IMR-90 (cell line): ENCODE measurements around the gene ZSWIM8. TPM values are rescaled to one million over a fixed set of nuclear protein-coding genes. Genes with fewer than 3 reads are reported as not detected.

Experiments used
- ATAC-seq: fragments of 200-7000 bp; cut with Tn5 transposase; 2 replicates; pipeline ENCODE4 v1.9.1; 2020; ENCODE audit warnings: low read depth, mild to moderate bottlenecking, moderate library complexity
- BruUV-seq: library from RNA; stranded (reverse); fragments of 400-500 nt; replicated peaks from 2 replicates; lab custom pipeline; 2021; lab: Mats Ljungman, UMichigan
- CTCF ChIA-PET: fragments of 300-600 bp; formaldehyde crosslinking; extraction: SDS; loops from one replicate; lab custom pipeline; 2021; ENCODE audit warnings: antibody characterized with exemption; lab: Yijun Ruan, JAX
- POLR2A ChIA-PET: fragments of 300-600 bp; sonication (Branson Sonifier 250); formaldehyde crosslinking; loops from one replicate; lab custom pipeline; 2022; ENCODE audit warnings: antibody characterized with exemption; ENCODE audit not compliant: unreplicated experiment; lab: Charles Lee
- DNase-seq: peaks from one replicate; pipeline ENCODE4 v3.0.0; 2013
- H2AFZ ChIP-seq: replicated peaks from 2 replicates; pipeline ENCODE3; 2013; ENCODE audit warnings: low read length, mild to moderate bottlenecking; ENCODE audit not compliant: poor library complexity
- H2AK5ac ChIP-seq: 2 replicates; pipeline ENCODE4 v1.6.1; 2013; ENCODE audit warnings: low read depth, low read length, inconsistent platforms
- H2AK9ac ChIP-seq: replicated peaks from 2 replicates; pipeline ENCODE3; 2013; ENCODE audit warnings: mild to moderate bottlenecking, low read depth, low read length, moderate library complexity; ENCODE audit not compliant: poor library complexity
- H2BK120ac ChIP-seq: 2 replicates; pipeline ENCODE4 v1.6.1; 2013; ENCODE audit warnings: low read depth, low read length, inconsistent platforms
- H2BK15ac ChIP-seq: 3 replicates; pipeline ENCODE4 v1.6.1; 2013; ENCODE audit warnings: low read depth, low read length, inconsistent platforms
- H2BK20ac ChIP-seq: 2 replicates; pipeline ENCODE4 v1.6.1; 2013; ENCODE audit warnings: low read depth, mild to moderate bottlenecking, inconsistent platforms, low read length, moderate library complexity
- H2BK5ac ChIP-seq: 2 replicates; pipeline ENCODE4 v1.6.1; 2013; ENCODE audit warnings: mild to moderate bottlenecking, low read depth, low read length, inconsistent platforms; ENCODE audit not compliant: poor library complexity, severe bottlenecking
- H3K14ac ChIP-seq: replicated peaks from 2 replicates; pipeline ENCODE4 v1.6.1; 2013; ENCODE audit warnings: low read depth, low read length, inconsistent platforms
- H3K18ac ChIP-seq: 2 replicates; pipeline ENCODE4 v1.6.1; 2013; ENCODE audit warnings: low read depth, low read length, control low read depth
- H3K23ac ChIP-seq: 2 replicates; pipeline ENCODE4 v1.6.1; 2013; ENCODE audit warnings: low read depth, low read length, inconsistent platforms
- H3K27ac ChIP-seq: 2 replicates; pipeline ENCODE4 v1.5.1; 2013; ENCODE audit warnings: mild to moderate bottlenecking, control low read depth, low read length; ENCODE audit not compliant: insufficient read depth
- H3K27me3 ChIP-seq: 2 replicates; pipeline ENCODE4 v1.6.1; 2013; ENCODE audit warnings: low read length; ENCODE audit not compliant: control insufficient read depth, insufficient read depth
- H3K36me3 ChIP-seq: 2 replicates; pipeline ENCODE4 v1.6.1; 2013; ENCODE audit warnings: low read length, mixed read lengths; ENCODE audit not compliant: control insufficient read depth, insufficient read depth
- H3K4ac ChIP-seq: 2 replicates; pipeline ENCODE4 v1.6.1; 2013; ENCODE audit warnings: low read depth, low read length, inconsistent platforms
- H3K4me1 ChIP-seq: 2 replicates; pipeline ENCODE4 v1.6.1; 2013; ENCODE audit warnings: low read length, mixed read lengths; ENCODE audit not compliant: control insufficient read depth, insufficient read depth
- H3K4me2 ChIP-seq: 2 replicates; pipeline ENCODE4 v1.6.1; 2013; ENCODE audit warnings: low read depth, mild to moderate bottlenecking, control low read depth, low read length, moderate library complexity
- H3K4me3 ChIP-seq: 2 replicates; pipeline ENCODE4 v1.5.1; 2013; ENCODE audit warnings: low read depth, mild to moderate bottlenecking, control low read depth, low read length, moderate library complexity; ENCODE audit not compliant: insufficient read depth
- H3K56ac ChIP-seq: 2 replicates; pipeline ENCODE4 v1.6.1; 2013; ENCODE audit warnings: low read length, inconsistent platforms; ENCODE audit not compliant: insufficient read depth; ENCODE audit errors: extremely low read depth
- H3K79me1 ChIP-seq, 2 experiments: 2 replicates each; pipeline ENCODE4 v1.6.1; 2013; ENCODE audit warnings: low read length in 2 of 2, inconsistent platforms in 1 of 2, low read depth in 1 of 2
- H3K9ac ChIP-seq: 2 replicates; pipeline ENCODE4 v1.6.1; 2013; ENCODE audit warnings: low read depth, low read length, control low read depth
- H3K9me1 ChIP-seq: 2 replicates; pipeline ENCODE4 v1.6.1; 2013; ENCODE audit warnings: low read length, inconsistent platforms; ENCODE audit not compliant: insufficient read depth
- H3K9me3 ChIP-seq: 2 replicates; pipeline ENCODE4 v1.6.1; 2013; ENCODE audit warnings: low read length; ENCODE audit not compliant: control insufficient read depth, insufficient read depth
- H4K20me1 ChIP-seq: 2 replicates; pipeline ENCODE4 v1.6.1; 2013; ENCODE audit warnings: low read length, inconsistent platforms; ENCODE audit not compliant: insufficient read depth
- H4K5ac ChIP-seq: 2 replicates; pipeline ENCODE4 v1.6.1; 2013; ENCODE audit warnings: mild to moderate bottlenecking, low read depth, low read length, control low read depth
- H4K8ac ChIP-seq, 2 experiments: 2 replicates each; pipeline ENCODE4 v1.6.1; 2013; ENCODE audit warnings: low read depth in 2 of 2, low read length in 2 of 2, control low read depth in 1 of 2, inconsistent platforms in 1 of 2
- H4K91ac ChIP-seq: 2 replicates; pipeline ENCODE4 v1.6.1; 2013; ENCODE audit warnings: low read depth, low read length, inconsistent platforms; ENCODE audit not compliant: insufficient read depth
- MXI1 ChIP-seq: IDR thresholded peaks from 2 replicates; pipeline ENCODE4 v1.6.1; 2012; ENCODE audit warnings: low read depth, mild to moderate bottlenecking, low read length, moderate library complexity, borderline replicate concordance
- WGBS, 2 experiments: methylation state at CpG; one replicate each; pipeline versions ENCODE4 v1.1.5 to v1.1.7; 2013; ENCODE audit warnings: missing lambda C conversion rate in 2 of 2; ENCODE audit not compliant: insufficient read length in 1 of 2; ENCODE audit errors: extremely low coverage in 2 of 2; 5-methylcytosine and 5-hydroxymethylcytosine counted together
- dilution Hi-C: fragments of 300-500 bp; cut with HindIII; formaldehyde crosslinking; loops from one replicate; pipeline ENCODE4 v1.14.3; 2018; ENCODE audit warnings: low sequenced_read_pairs; ENCODE audit not compliant: unreplicated experiment
- in situ Hi-C: fragments of 300-500 bp; cut with MboI; formaldehyde crosslinking; loops from 3 replicates; pipeline ENCODE4 v1.14.3; 2019; ENCODE audit warnings: low sequenced_read_pairs, inconsistent platforms, mixed read lengths
- intact Hi-C: fragments of 100-400 bp; cut with micrococcal nuclease; formaldehyde crosslinking; loops from 2 replicates; pipeline ENCODE4 v1.10.0; 2022
- polyA plus RNA-seq, 3 experiments: library from polyadenylated mRNA; depleted of rRNA; stranded (reverse); fragments of >200 nt; gene quantifications; 2 replicates each; pipeline ENCODE4 v1.2.3, GENCODE V29; 2012; ENCODE audit warnings: low replicate concordance in 1 of 3
- total RNA-seq: library from RNA; depleted of rRNA; stranded (reverse); fragments of >200 nt; gene quantifications from 2 replicates; pipeline ENCODE4 v1.2.3, GENCODE V29; 2012
- TF ChIP-seq, protein P1 (sequence below): fragments of 150-350 bp; IDR thresholded peaks from 2 replicates; pipeline ENCODE4 v1.6.1; 2017; ENCODE audit warnings: mild to moderate bottlenecking, antibody characterized with exemption, low read length, low read depth

The ZSWIM8 gene
- total and polyA plus RNA-seq, 2 of the 4 experiments (the other 2 are of a cell fraction), result 16.8 to 103 TPM

DNA sequence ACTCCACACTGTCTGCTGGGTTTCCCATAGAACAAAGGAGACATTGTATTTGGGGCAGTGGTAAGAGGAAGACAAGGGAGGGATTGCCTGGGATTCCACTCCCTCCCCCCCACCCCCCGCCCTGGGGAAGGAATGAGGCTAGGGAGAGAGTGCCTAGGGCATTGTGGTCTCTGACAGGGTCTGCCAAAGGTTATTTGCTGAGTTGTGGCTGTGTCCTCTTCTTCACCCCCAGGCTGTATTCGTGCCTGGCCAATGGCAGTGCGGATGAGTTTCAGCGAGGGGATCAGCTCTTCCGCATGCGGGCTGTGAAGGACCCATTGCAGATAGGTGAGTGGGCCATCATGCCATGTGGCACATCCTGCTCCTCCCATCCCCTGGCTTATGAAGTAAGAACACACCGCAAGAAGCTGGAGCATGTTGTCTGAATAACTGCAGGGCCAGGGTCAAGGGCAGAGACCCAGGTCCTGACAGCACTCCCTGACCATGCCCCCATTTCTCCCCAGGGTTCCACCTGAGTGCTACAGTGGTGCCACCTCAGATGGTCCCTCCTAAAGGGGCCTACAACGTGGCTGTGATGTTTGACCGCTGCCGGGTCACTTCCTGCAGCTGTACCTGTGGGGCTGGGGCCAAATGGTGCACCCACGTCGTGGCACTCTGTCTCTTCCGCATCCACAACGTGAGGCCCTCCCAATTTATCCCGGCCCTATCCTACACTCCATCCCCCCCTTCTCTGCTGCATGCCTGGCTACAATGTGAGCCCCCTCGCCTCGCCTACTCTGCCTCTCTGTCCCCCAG lies 3.7 kb downstream of the ZSWIM8 start:
- H3K4me1 ChIP-seq, result peaks cover 3% of the 10 kb centered on the region; the same call in 1 of the 2 replicates
- no TSS peak for BruUV-seq
- dilution Hi-C loops (no loop called here), in situ Hi-C loops (no loop called here), intact Hi-C loops (no loop called here)
- ChIA-PET CTCF (no interaction called here), POLR2A (no interaction called here)
- H3K4me3 ChIP-seq, result no peak overlapping the region
- DNase-seq (no peak), ATAC-seq (no peak)
- no peak overlapping the region for H3K56ac ChIP-seq
- WGBS, 2 experiments, result 92% methylated on average over 8 of the region's 17 CpGs; no CpG with 5 or more reads in 1 of the 2 experiments
- no peak overlapping the region for H2AK5ac ChIP-seq
- no peak overlapping the region for H3K4me2 ChIP-seq
- no peak overlapping the region for H2AK9ac ChIP-seq
- no peak overlapping the region for H2BK20ac ChIP-seq
- no peak overlapping the region for H2BK5ac ChIP-seq
- H3K27me3 ChIP-seq, result no peaks in the 10 kb centered on the region
- H2AFZ ChIP-seq, result no peak overlapping the region
- H3K18ac ChIP-seq, result no peak overlapping the region
- no peak overlapping the region for H3K4ac ChIP-seq
- H3K36me3 ChIP-seq, result peaks cover 51% of the 10 kb centered on the region
- no peak overlapping the region for H3K23ac ChIP-seq
- no peak overlapping the region for H2BK120ac ChIP-seq
- H4K5ac ChIP-seq, result no peak overlapping the region
- peaks cover 37% of the 10 kb centered on the region for H4K20me1 ChIP-seq
- no peak overlapping the region for H2BK15ac ChIP-seq
- no peak overlapping the region for H4K8ac ChIP-seq
- no peak overlapping the region for H3K14ac ChIP-seq
- TF ChIP-seq MXI1, result no peak
- TF ChIP-seq, protein P1, sequence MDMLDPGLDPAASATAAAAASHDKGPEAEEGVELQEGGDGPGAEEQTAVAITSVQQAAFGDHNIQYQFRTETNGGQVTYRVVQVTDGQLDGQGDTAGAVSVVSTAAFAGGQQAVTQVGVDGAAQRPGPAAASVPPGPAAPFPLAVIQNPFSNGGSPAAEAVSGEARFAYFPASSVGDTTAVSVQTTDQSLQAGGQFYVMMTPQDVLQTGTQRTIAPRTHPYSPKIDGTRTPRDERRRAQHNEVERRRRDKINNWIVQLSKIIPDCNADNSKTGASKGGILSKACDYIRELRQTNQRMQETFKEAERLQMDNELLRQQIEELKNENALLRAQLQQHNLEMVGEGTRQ, result no peak
- H3K9ac ChIP-seq, result no peak overlapping the region
- H4K91ac ChIP-seq, result no peak overlapping the region
- H3K79me1 ChIP-seq, result peaks cover 18 to 55% of the 10 kb centered on the region in 2 experiments
- H3K9me1 ChIP-seq, result peaks cover 13% of the 10 kb centered on the region; the same call in 1 of the 2 replicates
- no peak overlapping the region for H3K27ac ChIP-seq
- H3K9me3 ChIP-seq, result no peaks in the 10 kb centered on the region
